ENCODE results near the gene MRPS6.

MRPS6 gene

GRCh38 chr21:34132926-34133325 is 59.5 kb downstream of the MRPS6 start:
- DNase-seq (ENCODE audit: low read depth, low spot score), result no peak

- DNase-seq (ENCODE audit: low read depth, low spot score), result no peak
These were observed 60.0 kb downstream of the MRPS6 start for GRCh38 chr21:34133392-34133791.

- DNase-seq (ENCODE audit: low read depth, low spot score), result no peak
These were observed 60.4 kb downstream of the MRPS6 start for GRCh38 chr21:34133802-34134201.

- DNase-seq (ENCODE audit: low read depth, low spot score), result no peak
These were observed 62.0 kb downstream of the MRPS6 start for GRCh38 chr21:34135330-34135729.

- DNase-seq (ENCODE audit: low read depth, low spot score), result no peak
These were observed 68.0 kb downstream of the MRPS6 start for GRCh38 chr21:34141373-34141772.

- no peak for DNase-seq (ENCODE audit: low read depth, low spot score)
These were observed 70.4 kb downstream of the MRPS6 start for GRCh38 chr21:34143685-34144182.

- no peak for DNase-seq (ENCODE audit: low read depth, low spot score)
These were observed 70.8 kb downstream of the MRPS6 start for GRCh38 chr21:34144224-34144623.

- DNase-seq (ENCODE audit: low read depth, low spot score), result peak; percentile 66
These were observed 74.5 kb downstream of the MRPS6 start for GRCh38 chr21:34147792-34148418.

- DNase-seq (ENCODE audit: low read depth, low spot score), result peak; percentile 64
These were observed 75.0 kb downstream of the MRPS6 start for GRCh38 chr21:34148419-34148804.

GRCh38 chr21:34148826-34149558 is 75.6 kb downstream of the MRPS6 start:
- DNase-seq (ENCODE audit: low read depth, low spot score), result no peak

- DNase-seq (ENCODE audit: low read depth, low spot score), result no peak
These were observed 79.1 kb downstream of the MRPS6 start for GRCh38 chr21:34152500-34152899.

- no peak for DNase-seq (ENCODE audit: low read depth, low spot score)
These were observed 81.5 kb downstream of the MRPS6 start for GRCh38 chr21:34154878-34155277.

- DNase-seq (ENCODE audit: low read depth, low spot score), result no peak
These were observed 83.6 kb downstream of the MRPS6 start for GRCh38 chr21:34156957-34157356.

- DNase-seq (ENCODE audit: low read depth, low spot score), result no peak
These were observed 84.1 kb downstream of the MRPS6 start for GRCh38 chr21:34157521-34157920.

GRCh38 chr21:34158866-34159835 is 85.8 kb downstream of the MRPS6 start:
- no peak for DNase-seq (ENCODE audit: low read depth, low spot score)

- DNase-seq (ENCODE audit: low read depth, low spot score), result peak; percentile 32
These were observed 93.1 kb downstream of the MRPS6 start for GRCh38 chr21:34166468-34166867.

GRCh38 chr21:34170886-34171285 is 97.5 kb downstream of the MRPS6 start:
- DNase-seq (ENCODE audit: low read depth, low spot score), result no peak

GRCh38 chr21:34174470-34174869 is 101.1 kb downstream of the MRPS6 start:
- DNase-seq (ENCODE audit: low read depth, low spot score), result no peak

GRCh38 chr21:34176448-34176847 is 103.1 kb downstream of the MRPS6 start:
- DNase-seq (ENCODE audit: low read depth, low spot score), result no peak

- no peak for DNase-seq (ENCODE audit: low read depth, low spot score)
These were observed 104.7 kb downstream of the MRPS6 start for GRCh38 chr21:34177919-34178567.

- DNase-seq (ENCODE audit: low read depth, low spot score), result no peak
These were observed 106.0 kb downstream of the MRPS6 start for GRCh38 chr21:34179204-34179935.
